ENCODE data around the gene BICD2. TPM values are rescaled to one million over a fixed set of nuclear protein-coding genes. Genes with fewer than 3 reads are reported as not detected.
"Not testable (repeated sequence)": the region's sequence is repeated elsewhere in the genome, so short reads cannot be mapped to it uniquely, and the experiment has no call there.

The BICD2 gene
- total and polyA plus RNA-seq, 7 donors, result 21.6 to 44.4 (median 28.7) TPM

GRCh38 chr9:92771309-92771708 lies 6.7 kb upstream of the BICD2 start:
- H3K27ac ChIP-seq, result no peak overlapping the region

GRCh38 chr9:92770360-92770995 lies 5.8 kb upstream of the BICD2 start:
- no peaks in the 10 kb centered on the region for H3K9me3 ChIP-seq
- WGBS, 3 donors, result 58 to 65% (median 64%) methylated on average over 7 of the region's 7 CpGs
- DNase-seq (no peak), ATAC-seq (peak in 1 of 4 donors; percentile 22)
- H3K27ac ChIP-seq, result no peak overlapping the region
- no peaks in the 10 kb centered on the region for H3K36me3 ChIP-seq (ENCODE audit: insufficient read depth in 1 of 2, low read depth in 1 of 2)
- no peak overlapping the region for H3K4me3 ChIP-seq
- no peak for TF ChIP-seq CTCF (IDR thresholded peaks at IDR 0.05)
- H3K4me1 ChIP-seq, result peaks cover 8% of the 10 kb centered on the region
- intact Hi-C loops (cut with DNase I), result no loop called here
- H3K27me3 ChIP-seq (ENCODE audit: insufficient read depth in 3 of 3, low read length in 2 of 3), result no peaks in the 10 kb centered on the region

More at GRCh38 chr9:92771309-92771708, 6.7 kb upstream of the BICD2 start:
- no peak for TF ChIP-seq CTCF (IDR thresholded peaks at IDR 0.05)
- Histone ChIP-seq H3K4me1 (peaks cover under 1% of the 10 kb centered on the region), H3K36me3 (ENCODE audit: insufficient read depth in 1 of 2, low read depth in 1 of 2) (no peaks in the 10 kb centered on the region), H3K4me3 (no peak overlapping the region), H3K9me3 (no peaks in the 10 kb centered on the region), H3K27me3 (ENCODE audit: insufficient read depth in 3 of 3, low read length in 2 of 3) (no peaks in the 10 kb centered on the region)
- DNase-seq, result no peak
- 95 to 96% (median 96%) methylated on average over 5 of the region's 5 CpGs for WGBS, 3 donors
- intact Hi-C loops (cut with DNase I), result no loop called here
- ATAC-seq, result no peak

- Histone ChIP-seq H3K36me3 (ENCODE audit: insufficient read depth in 1 of 2, low read depth in 1 of 2) (no peaks in the 10 kb centered on the region), H3K27ac (no peak overlapping the region), H3K4me1 (peaks cover 9% of the 10 kb centered on the region), H3K9me3 (no peaks in the 10 kb centered on the region), H3K27me3 (ENCODE audit: insufficient read depth in 3 of 3, low read length in 2 of 3) (no peaks in the 10 kb centered on the region), H3K4me3 (no peak overlapping the region)
- TF ChIP-seq CTCF (IDR thresholded peaks at IDR 0.05), result no peak
- intact Hi-C loops (cut with DNase I), result no loop called here
- WGBS, 3 donors, result 24 to 53% (median 33%) methylated on average over 2 of the region's 2 CpGs
- no peak for DNase-seq
- ATAC-seq, result no peak
Observed at GRCh38 chr9:92769990-92770359, 5.3 kb upstream of the BICD2 start.

- Histone ChIP-seq H3K36me3 (ENCODE audit: insufficient read depth in 1 of 2, low read depth in 1 of 2) (no peaks in the 10 kb centered on the region), H3K27me3 (ENCODE audit: insufficient read depth in 3 of 3, low read length in 2 of 3) (no peaks in the 10 kb centered on the region), H3K27ac (no peak overlapping the region), H3K4me1 (peaks cover 9% of the 10 kb centered on the region), H3K9me3 (no peaks in the 10 kb centered on the region), H3K4me3 (no peak overlapping the region)
- intact Hi-C loops (cut with DNase I), result no loop called here
- no peak for ATAC-seq
- 76 to 87% (median 76%) methylated on average over 3 of the region's 3 CpGs for WGBS, 3 donors
- DNase-seq, result no peak
- TF ChIP-seq CTCF (IDR thresholded peaks at IDR 0.05), result no peak
Observed at GRCh38 chr9:92769286-92769685, 4.7 kb upstream of the BICD2 start.

GRCh38 chr9:92768816-92769215 lies 4.2 kb upstream of the BICD2 start:
- H3K27me3 ChIP-seq (ENCODE audit: insufficient read depth in 3 of 3, low read length in 2 of 3); H3K36me3 ChIP-seq (ENCODE audit: insufficient read depth in 1 of 2, low read depth in 1 of 2); DNase-seq; H3K4me3 ChIP-seq; H3K9me3 ChIP-seq; ATAC-seq; intact Hi-C loops (cut with DNase I); H3K27ac ChIP-seq; H3K4me1 ChIP-seq: not testable (repeated sequence)
- 61 to 73% (median 67%) methylated on average over 10 of the region's 10 CpGs for WGBS, 3 donors

Data from psoas muscle (tissue), 8 donors.